ENCODE results near the gene DDX11. TPM values are rescaled to one million over a fixed set of nuclear protein-coding genes. Genes with fewer than 3 reads are reported as not detected.
"Not testable (repeated sequence)": the region's sequence is repeated elsewhere in the genome, so short reads cannot be mapped to it uniquely, and the experiment has no call there.

DDX11 gene
- total RNA-seq, 1 experiment from 2014 or later: 81.4 TPM

GRCh38 chr12:31080221-31080620 is 6.6 kb downstream of the DDX11 start:
- H3K4me3 ChIP-seq (ENCODE audit: insufficient read depth, low read depth, low read length); H3K36me3 ChIP-seq (replicated peaks; ENCODE audit: control insufficient read depth, insufficient read depth, low read length); H3K27me3 ChIP-seq (ENCODE audit: control insufficient read depth, insufficient read depth, low read length): not testable (repeated sequence)
- peak; percentile 76 for DNase-seq

GRCh38 chr12:31081274-31081673 is 7.6 kb downstream of the DDX11 start:
- peaks cover 13% of the 10 kb centered on the region for H3K36me3 ChIP-seq (replicated peaks; ENCODE audit: control insufficient read depth, insufficient read depth, low read length)
- not testable (repeated sequence) for H3K27me3 ChIP-seq (ENCODE audit: control insufficient read depth, insufficient read depth, low read length); H3K4me3 ChIP-seq (ENCODE audit: insufficient read depth, low read depth, low read length); DNase-seq

GRCh38 chr12:31084241-31084640 is 10.6 kb downstream of the DDX11 start:
- peaks cover 16% of the 10 kb centered on the region for H3K36me3 ChIP-seq (replicated peaks; ENCODE audit: control insufficient read depth, insufficient read depth, low read length)
- DNase-seq; H3K27me3 ChIP-seq (ENCODE audit: control insufficient read depth, insufficient read depth, low read length); H3K4me3 ChIP-seq (ENCODE audit: insufficient read depth, low read depth, low read length): not testable (repeated sequence)

- not testable (repeated sequence) for H3K27me3 ChIP-seq (ENCODE audit: control insufficient read depth, insufficient read depth, low read length); DNase-seq; H3K4me3 ChIP-seq (ENCODE audit: insufficient read depth, low read depth, low read length)
- H3K36me3 ChIP-seq (replicated peaks; ENCODE audit: control insufficient read depth, insufficient read depth, low read length): peaks cover 19% of the 10 kb centered on the region
Observed at GRCh38 chr12:31086032-31086431, 12.4 kb downstream of the DDX11 start.

GRCh38 chr12:31087486-31087885 is 13.8 kb downstream of the DDX11 start:
- DNase-seq; H3K4me3 ChIP-seq (ENCODE audit: insufficient read depth, low read depth, low read length); H3K27me3 ChIP-seq (ENCODE audit: control insufficient read depth, insufficient read depth, low read length): not testable (repeated sequence)
- H3K36me3 ChIP-seq (replicated peaks; ENCODE audit: control insufficient read depth, insufficient read depth, low read length): peaks cover 19% of the 10 kb centered on the region

GRCh38 chr12:31087956-31088355 is 14.3 kb downstream of the DDX11 start:
- peak; percentile 8 for DNase-seq
- not testable (repeated sequence) for H3K27me3 ChIP-seq (ENCODE audit: control insufficient read depth, insufficient read depth, low read length); H3K4me3 ChIP-seq (ENCODE audit: insufficient read depth, low read depth, low read length)
- peaks cover 18% of the 10 kb centered on the region for H3K36me3 ChIP-seq (replicated peaks; ENCODE audit: control insufficient read depth, insufficient read depth, low read length)

- Histone ChIP-seq H3K36me3 (replicated peaks; ENCODE audit: control insufficient read depth, insufficient read depth, low read length) (peaks cover 15% of the 10 kb centered on the region), H3K4me3 (ENCODE audit: insufficient read depth, low read depth, low read length) (no peak overlapping the region), H3K27me3 (ENCODE audit: control insufficient read depth, insufficient read depth, low read length) (no peaks in the 10 kb centered on the region)
- DNase-seq: peak; percentile 11
Observed at GRCh38 chr12:31089072-31089471, 15.4 kb downstream of the DDX11 start.

GRCh38 chr12:31091629-31092028 is 18.0 kb downstream of the DDX11 start:
- not testable (repeated sequence) for H3K4me3 ChIP-seq (ENCODE audit: insufficient read depth, low read depth, low read length); H3K27me3 ChIP-seq (ENCODE audit: control insufficient read depth, insufficient read depth, low read length)
- DNase-seq: peak; percentile 8
- peaks cover 13% of the 10 kb centered on the region for H3K36me3 ChIP-seq (replicated peaks; ENCODE audit: control insufficient read depth, insufficient read depth, low read length)

GRCh38 chr12:31092718-31093117 is 19.1 kb downstream of the DDX11 start:
- H3K36me3 ChIP-seq (replicated peaks; ENCODE audit: control insufficient read depth, insufficient read depth, low read length): peaks cover 13% of the 10 kb centered on the region
- H3K4me3 ChIP-seq (ENCODE audit: insufficient read depth, low read depth, low read length); H3K27me3 ChIP-seq (ENCODE audit: control insufficient read depth, insufficient read depth, low read length): not testable (repeated sequence)
- peak; percentile 8 for DNase-seq

- not testable (repeated sequence) for H3K4me3 ChIP-seq (ENCODE audit: insufficient read depth, low read depth, low read length); H3K36me3 ChIP-seq (replicated peaks; ENCODE audit: control insufficient read depth, insufficient read depth, low read length); H3K27me3 ChIP-seq (ENCODE audit: control insufficient read depth, insufficient read depth, low read length)
- DNase-seq: peak; percentile 2
Observed at GRCh38 chr12:31095080-31095860, 21.6 kb downstream of the DDX11 start.

- DNase-seq: peak; percentile 6
- not testable (repeated sequence) for H3K27me3 ChIP-seq (ENCODE audit: control insufficient read depth, insufficient read depth, low read length); H3K4me3 ChIP-seq (ENCODE audit: insufficient read depth, low read depth, low read length)
- H3K36me3 ChIP-seq (replicated peaks; ENCODE audit: control insufficient read depth, insufficient read depth, low read length): peaks cover 11% of the 10 kb centered on the region
Observed at GRCh38 chr12:31096251-31097065, 22.8 kb downstream of the DDX11 start.

GRCh38 chr12:31097819-31098218 is 24.2 kb downstream of the DDX11 start:
- H3K36me3 ChIP-seq (replicated peaks; ENCODE audit: control insufficient read depth, insufficient read depth, low read length): peaks cover 12% of the 10 kb centered on the region
- H3K27me3 ChIP-seq (ENCODE audit: control insufficient read depth, insufficient read depth, low read length); H3K4me3 ChIP-seq (ENCODE audit: insufficient read depth, low read depth, low read length); DNase-seq: not testable (repeated sequence)

- DNase-seq; H3K27me3 ChIP-seq (ENCODE audit: control insufficient read depth, insufficient read depth, low read length); H3K4me3 ChIP-seq (ENCODE audit: insufficient read depth, low read depth, low read length): not testable (repeated sequence)
- H3K36me3 ChIP-seq (replicated peaks; ENCODE audit: control insufficient read depth, insufficient read depth, low read length): peaks cover 12% of the 10 kb centered on the region
Observed at GRCh38 chr12:31098363-31098762, 24.7 kb downstream of the DDX11 start.

- H3K4me3 ChIP-seq (ENCODE audit: insufficient read depth, low read depth, low read length); H3K27me3 ChIP-seq (ENCODE audit: control insufficient read depth, insufficient read depth, low read length); DNase-seq: not testable (repeated sequence)
- peaks cover 12% of the 10 kb centered on the region for H3K36me3 ChIP-seq (replicated peaks; ENCODE audit: control insufficient read depth, insufficient read depth, low read length)
Observed at GRCh38 chr12:31098771-31099170, 25.1 kb downstream of the DDX11 start.

- H3K27me3 ChIP-seq (ENCODE audit: control insufficient read depth, insufficient read depth, low read length); DNase-seq; H3K4me3 ChIP-seq (ENCODE audit: insufficient read depth, low read depth, low read length): not testable (repeated sequence)
- peaks cover 12% of the 10 kb centered on the region for H3K36me3 ChIP-seq (replicated peaks; ENCODE audit: control insufficient read depth, insufficient read depth, low read length)
Observed at GRCh38 chr12:31099434-31099833, 25.8 kb downstream of the DDX11 start.

Data from H7 (cell line).